GM12875 (cell line): Measurements from ENCODE around the gene SNX9.
"Not testable (repeated sequence)": the region's sequence is repeated elsewhere in the genome, so short reads cannot be mapped to it uniquely, and the experiment has no call there.

Source experiments
- H3K4me3 ChIP-seq: one replicate; pipeline ENCODE4 v1.5.1; 2011; ENCODE audit warnings: low read depth, low read length, control low read depth
- TF ChIP-seq, protein P1 (sequence below): IDR thresholded peaks from 2 replicates; pipeline ENCODE4 v1.5.1; 2011; ENCODE audit warnings: low read depth, mild to moderate bottlenecking, control low read depth, inconsistent platforms, low read length, moderate library complexity, borderline replicate concordance; ENCODE audit not compliant: insufficient read depth

The SNX9 gene

DNA sequence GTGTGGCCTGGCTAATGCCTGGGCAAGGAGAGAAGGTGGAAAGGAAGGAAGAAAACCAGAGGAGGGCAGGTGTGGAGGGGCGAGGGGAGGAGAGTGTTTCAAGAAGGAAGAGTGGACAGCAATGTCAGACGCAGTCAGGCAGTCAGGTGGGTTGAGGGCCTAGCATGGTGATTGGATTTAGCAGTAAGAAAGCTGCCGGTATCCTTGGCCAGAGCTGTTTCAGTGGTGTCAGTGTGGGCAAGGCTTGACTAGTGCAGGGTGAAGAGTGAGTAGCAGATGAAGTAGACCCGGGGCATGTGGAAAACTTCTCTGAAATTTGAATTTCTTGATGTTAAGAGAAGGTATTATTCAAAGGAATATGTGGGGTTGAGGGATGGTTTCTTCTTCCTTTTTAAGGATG is 27.0 kb downstream of the SNX9 start:
- TF ChIP-seq, protein P1, sequence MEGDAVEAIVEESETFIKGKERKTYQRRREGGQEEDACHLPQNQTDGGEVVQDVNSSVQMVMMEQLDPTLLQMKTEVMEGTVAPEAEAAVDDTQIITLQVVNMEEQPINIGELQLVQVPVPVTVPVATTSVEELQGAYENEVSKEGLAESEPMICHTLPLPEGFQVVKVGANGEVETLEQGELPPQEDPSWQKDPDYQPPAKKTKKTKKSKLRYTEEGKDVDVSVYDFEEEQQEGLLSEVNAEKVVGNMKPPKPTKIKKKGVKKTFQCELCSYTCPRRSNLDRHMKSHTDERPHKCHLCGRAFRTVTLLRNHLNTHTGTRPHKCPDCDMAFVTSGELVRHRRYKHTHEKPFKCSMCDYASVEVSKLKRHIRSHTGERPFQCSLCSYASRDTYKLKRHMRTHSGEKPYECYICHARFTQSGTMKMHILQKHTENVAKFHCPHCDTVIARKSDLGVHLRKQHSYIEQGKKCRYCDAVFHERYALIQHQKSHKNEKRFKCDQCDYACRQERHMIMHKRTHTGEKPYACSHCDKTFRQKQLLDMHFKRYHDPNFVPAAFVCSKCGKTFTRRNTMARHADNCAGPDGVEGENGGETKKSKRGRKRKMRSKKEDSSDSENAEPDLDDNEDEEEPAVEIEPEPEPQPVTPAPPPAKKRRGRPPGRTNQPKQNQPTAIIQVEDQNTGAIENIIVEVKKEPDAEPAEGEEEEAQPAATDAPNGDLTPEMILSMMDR = no peak
- no peak overlapping the region for H3K4me3 ChIP-seq

DNA sequence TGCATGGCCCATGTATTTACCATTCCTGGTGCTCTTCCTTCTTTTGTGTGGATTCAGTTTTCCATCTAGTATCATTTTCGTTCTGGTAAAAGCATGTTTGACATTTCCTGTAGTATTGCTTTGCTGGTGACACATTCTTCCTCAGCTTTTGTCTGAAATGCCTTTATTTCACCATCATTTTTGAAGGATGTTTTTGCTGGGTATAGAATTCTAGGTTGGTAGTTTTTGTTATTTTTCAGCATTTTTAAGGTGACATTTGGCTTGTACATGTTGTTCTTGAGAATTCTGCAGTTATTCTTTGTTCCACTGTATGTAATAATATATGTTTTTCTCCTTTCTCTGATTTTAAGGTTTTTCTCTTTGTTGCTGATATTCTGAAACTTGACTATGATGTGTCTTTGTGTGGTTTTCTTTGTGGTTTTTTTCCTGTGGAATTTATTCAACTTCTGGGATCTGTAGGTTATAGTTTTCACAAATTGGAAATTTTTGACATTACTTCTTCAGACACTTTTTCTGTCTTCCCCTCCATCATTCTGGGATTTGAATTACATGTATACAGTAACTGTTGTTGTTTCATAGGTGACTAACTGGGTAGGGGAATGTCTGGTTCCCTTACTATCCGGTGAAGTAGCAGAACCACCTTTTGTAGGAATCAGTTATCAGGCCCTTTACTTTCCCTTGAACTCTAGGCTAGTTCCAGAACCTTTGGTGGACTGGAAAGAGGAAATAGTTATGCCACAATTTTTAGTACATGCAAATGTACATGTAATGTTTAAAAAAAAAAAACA is 30.2 kb downstream of the SNX9 start:
- no peak overlapping the region for H3K4me3 ChIP-seq
- TF ChIP-seq, protein P1 = no peak

DNA sequence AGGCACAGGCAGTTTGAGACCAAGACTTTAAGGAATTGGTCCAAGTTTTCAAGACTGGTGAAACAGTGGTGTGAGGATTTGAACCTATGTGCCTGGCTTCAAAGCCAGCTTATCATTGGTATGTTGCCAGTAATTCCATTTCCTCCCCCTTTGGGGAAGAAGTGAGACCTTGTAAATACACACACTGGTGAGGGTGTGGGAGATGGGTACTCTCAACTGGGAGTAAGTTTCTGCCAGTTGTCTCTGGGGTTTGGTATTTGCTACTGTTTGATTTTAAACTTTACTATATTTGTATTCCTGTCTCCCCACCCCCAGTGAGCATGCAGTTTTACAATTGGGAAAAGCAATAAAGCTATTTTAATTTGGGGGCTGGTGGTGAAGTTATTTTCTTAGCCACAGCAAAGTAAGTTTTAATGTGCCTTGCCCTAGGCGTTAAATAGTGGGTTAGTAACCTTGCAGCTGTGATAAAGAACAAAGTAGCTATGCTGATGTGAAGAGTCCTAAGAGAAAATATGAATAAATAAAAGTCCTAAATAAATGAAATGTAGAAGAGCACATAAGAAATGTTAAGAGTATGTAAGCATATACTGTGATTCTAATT is 31.0 kb downstream of the SNX9 start:
- no peak overlapping the region for H3K4me3 ChIP-seq
- TF ChIP-seq, protein P1 = no peak

DNA sequence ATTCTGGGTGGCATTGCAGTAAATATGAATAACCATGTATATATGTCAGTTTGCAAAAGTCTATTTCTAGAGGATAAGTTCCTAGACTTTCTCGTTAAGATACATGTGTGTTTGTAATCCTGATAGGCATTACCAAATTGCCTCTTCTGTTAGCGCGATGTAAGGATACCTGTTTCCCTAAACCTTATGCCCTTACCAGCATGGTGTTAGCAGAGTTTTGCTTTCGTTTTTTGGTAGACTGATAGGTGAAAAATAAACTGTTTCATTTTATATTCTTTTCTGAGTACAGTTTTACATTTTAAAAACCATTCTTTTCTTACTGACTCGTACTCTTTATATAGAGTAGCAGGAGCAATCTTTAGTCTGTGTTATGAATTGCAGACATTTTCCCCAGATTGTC is 32.3 kb downstream of the SNX9 start:
- no peak overlapping the region for H3K4me3 ChIP-seq

DNA sequence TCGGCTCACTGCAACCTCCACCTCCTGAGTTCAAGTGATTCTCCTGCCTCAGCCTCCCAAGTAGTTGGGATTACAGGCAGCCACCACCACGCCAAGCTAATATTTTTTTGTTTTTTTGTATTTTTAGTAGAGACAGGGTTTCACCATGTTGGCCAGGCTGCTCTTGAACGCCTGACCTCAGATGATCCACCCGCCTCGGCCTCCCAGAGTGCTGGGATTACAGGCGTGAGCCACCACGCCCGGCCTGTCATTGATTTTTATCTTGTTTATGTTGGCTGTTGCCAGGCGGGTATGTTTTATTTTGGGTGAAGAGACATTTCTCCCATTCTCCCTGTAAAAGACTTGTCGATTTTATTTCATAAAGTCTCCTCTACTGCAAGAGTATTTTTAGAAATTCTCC is 32.8 kb downstream of the SNX9 start:
- H3K4me3 ChIP-seq = not testable (repeated sequence)

More for the DNA sequence above, 32.3 kb downstream of the SNX9 start:
- TF ChIP-seq, protein P1 = no peak

DNA sequence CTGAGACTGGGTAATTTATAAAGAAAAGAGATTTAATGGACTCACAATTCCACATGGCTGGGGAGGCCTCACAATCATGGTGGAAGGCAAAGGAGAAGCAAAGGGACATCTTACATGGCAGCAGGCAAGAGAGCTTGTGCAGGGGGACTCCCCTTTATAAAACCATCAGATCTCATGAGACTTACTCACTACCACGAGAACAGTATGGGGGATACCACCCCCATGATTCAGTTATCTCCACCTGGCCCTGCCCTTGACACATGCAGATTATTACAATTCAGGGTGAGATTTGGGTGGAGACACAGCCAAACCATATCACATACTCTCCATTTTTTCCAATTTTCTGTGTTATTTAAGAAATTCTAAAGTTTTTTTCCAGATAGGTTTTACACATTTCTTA is 35.6 kb downstream of the SNX9 start:
- not testable (repeated sequence) for H3K4me3 ChIP-seq

DNA sequence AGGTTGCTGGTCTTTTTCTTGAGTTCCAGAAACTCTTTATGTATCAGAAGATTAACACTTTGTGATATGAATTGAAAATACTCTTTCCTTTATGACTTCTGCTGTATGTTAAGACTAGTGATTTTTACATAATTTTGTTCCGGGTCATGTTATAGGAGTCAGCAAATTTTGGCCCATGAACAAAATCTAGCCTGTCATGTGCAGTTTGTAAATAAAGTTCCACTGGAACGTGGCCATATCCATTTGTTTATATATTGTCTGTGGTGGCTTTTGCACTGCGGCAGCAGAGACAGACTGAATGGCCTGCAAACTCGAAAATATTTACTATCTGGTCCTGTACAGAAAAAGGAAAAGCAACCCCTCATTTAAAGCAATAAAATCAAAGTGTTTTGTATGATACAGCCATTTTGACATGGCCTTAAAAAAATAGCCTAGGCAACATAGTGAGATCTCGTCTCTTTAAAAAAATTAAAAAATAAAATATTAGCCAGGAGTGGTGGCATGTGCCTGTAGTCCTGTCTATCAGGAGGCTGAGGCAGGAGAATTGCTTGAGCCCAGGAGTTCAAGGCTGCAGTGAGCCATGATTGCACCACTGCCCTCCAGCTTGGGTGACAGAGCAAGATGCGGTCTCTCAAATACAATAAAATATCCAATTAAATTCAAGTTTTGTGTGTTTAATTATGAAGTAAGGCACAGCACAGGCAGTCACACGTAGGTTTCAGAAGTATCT is 36.9 kb downstream of the SNX9 start:
- TF ChIP-seq, protein P1 = no peak

DNA sequence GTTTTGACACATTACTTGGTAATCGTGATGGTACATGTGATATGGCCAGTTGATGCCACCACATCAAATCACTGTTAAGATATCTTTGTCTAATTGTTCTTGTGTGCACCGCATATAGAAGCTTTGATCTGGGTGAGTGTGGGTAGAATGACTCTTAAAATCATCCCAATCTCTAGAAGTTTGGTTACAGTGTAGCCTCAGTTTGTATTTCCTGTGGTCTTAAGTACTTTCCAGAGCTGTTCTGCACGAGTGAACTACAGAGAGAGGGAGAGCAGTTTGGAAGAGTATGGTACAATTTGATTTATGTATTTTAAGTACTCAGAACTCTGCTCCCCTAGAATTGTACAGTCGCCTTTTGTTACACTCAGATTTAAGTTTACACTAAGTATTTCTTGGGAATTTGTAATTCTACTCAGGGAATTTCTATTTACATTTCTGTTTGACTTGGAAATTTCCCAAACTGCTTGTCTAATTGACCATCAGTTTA is 37.5 kb downstream of the SNX9 start:
- H3K4me3 ChIP-seq = no peak overlapping the region
- TF ChIP-seq, protein P1 = no peak

More for the DNA sequence above, 36.9 kb downstream of the SNX9 start:
- no peak overlapping the region for H3K4me3 ChIP-seq
